Uterus (tissue), 2 donors: ENCODE results near the gene PDYN.

ENCODE experiments used
- POLR2A ChIP-seq, 2 donors: fragments of 450-650 bp; IDR thresholded peaks; one replicate each; pipeline ENCODE4 v1.6.1; 2016; ENCODE audit warnings: antibody characterized with exemption in 2 of 2, mild to moderate bottlenecking in 1 of 2, moderate library complexity in 1 of 2
- TF ChIP-seq, protein P1 (sequence below), 4 experiments: fragments of 200-600 bp in 2 of 4; fragments of 450-650 bp in 2 of 4; sonication (generic) in 2 of 4; IDR thresholded peaks; one replicate each; pipeline ENCODE4 v1.5.1; 2016 to 2019; ENCODE audit warnings: antibody characterized with exemption in 4 of 4, mild to moderate bottlenecking in 2 of 4, moderate library complexity in 1 of 4

- TF ChIP-seq, protein P1, sequence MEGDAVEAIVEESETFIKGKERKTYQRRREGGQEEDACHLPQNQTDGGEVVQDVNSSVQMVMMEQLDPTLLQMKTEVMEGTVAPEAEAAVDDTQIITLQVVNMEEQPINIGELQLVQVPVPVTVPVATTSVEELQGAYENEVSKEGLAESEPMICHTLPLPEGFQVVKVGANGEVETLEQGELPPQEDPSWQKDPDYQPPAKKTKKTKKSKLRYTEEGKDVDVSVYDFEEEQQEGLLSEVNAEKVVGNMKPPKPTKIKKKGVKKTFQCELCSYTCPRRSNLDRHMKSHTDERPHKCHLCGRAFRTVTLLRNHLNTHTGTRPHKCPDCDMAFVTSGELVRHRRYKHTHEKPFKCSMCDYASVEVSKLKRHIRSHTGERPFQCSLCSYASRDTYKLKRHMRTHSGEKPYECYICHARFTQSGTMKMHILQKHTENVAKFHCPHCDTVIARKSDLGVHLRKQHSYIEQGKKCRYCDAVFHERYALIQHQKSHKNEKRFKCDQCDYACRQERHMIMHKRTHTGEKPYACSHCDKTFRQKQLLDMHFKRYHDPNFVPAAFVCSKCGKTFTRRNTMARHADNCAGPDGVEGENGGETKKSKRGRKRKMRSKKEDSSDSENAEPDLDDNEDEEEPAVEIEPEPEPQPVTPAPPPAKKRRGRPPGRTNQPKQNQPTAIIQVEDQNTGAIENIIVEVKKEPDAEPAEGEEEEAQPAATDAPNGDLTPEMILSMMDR (IDR thresholded peaks at IDR 0.05), result no peak
- TF ChIP-seq POLR2A (IDR thresholded peaks at IDR 0.05), result no peak
These were observed 32.1 kb upstream of the PDYN start for GRCh38 chr20:2026004-2026403.
